IMR-90 (cell line): ENCODE data around the gene RGS10. TPM values are rescaled to one million over a fixed set of nuclear protein-coding genes. Genes with fewer than 3 reads are reported as not detected.

ENCODE experiments used
- ATAC-seq: fragments of 200-7000 bp; cut with Tn5 transposase; 2 replicates; pipeline ENCODE4 v1.9.1; 2020; ENCODE audit warnings: low read depth, mild to moderate bottlenecking, moderate library complexity
- BruUV-seq: library from RNA; stranded (reverse); fragments of 400-500 nt; replicated peaks from 2 replicates; lab custom pipeline; 2021; lab: Mats Ljungman, UMichigan
- CTCF ChIA-PET: fragments of 300-600 bp; formaldehyde crosslinking; extraction: SDS; loops from one replicate; lab custom pipeline; 2021; ENCODE audit warnings: antibody characterized with exemption; lab: Yijun Ruan, JAX
- POLR2A ChIA-PET: fragments of 300-600 bp; sonication (Branson Sonifier 250); formaldehyde crosslinking; loops from one replicate; lab custom pipeline; 2022; ENCODE audit warnings: antibody characterized with exemption; ENCODE audit not compliant: unreplicated experiment; lab: Charles Lee
- DNase-seq: peaks from one replicate; pipeline ENCODE4 v3.0.0; 2013
- H2AFZ ChIP-seq: replicated peaks from 2 replicates; pipeline ENCODE3; 2013; ENCODE audit warnings: low read length, mild to moderate bottlenecking; ENCODE audit not compliant: poor library complexity
- H2AK5ac ChIP-seq: 2 replicates; pipeline ENCODE4 v1.6.1; 2013; ENCODE audit warnings: low read depth, low read length, inconsistent platforms
- H2AK9ac ChIP-seq: replicated peaks from 2 replicates; pipeline ENCODE3; 2013; ENCODE audit warnings: mild to moderate bottlenecking, low read depth, low read length, moderate library complexity; ENCODE audit not compliant: poor library complexity
- H2BK120ac ChIP-seq: 2 replicates; pipeline ENCODE4 v1.6.1; 2013; ENCODE audit warnings: low read depth, low read length, inconsistent platforms
- H2BK15ac ChIP-seq: 3 replicates; pipeline ENCODE4 v1.6.1; 2013; ENCODE audit warnings: low read depth, low read length, inconsistent platforms
- H2BK20ac ChIP-seq: 2 replicates; pipeline ENCODE4 v1.6.1; 2013; ENCODE audit warnings: low read depth, mild to moderate bottlenecking, inconsistent platforms, low read length, moderate library complexity
- H2BK5ac ChIP-seq: 2 replicates; pipeline ENCODE4 v1.6.1; 2013; ENCODE audit warnings: mild to moderate bottlenecking, low read depth, low read length, inconsistent platforms; ENCODE audit not compliant: poor library complexity, severe bottlenecking
- H3K14ac ChIP-seq: replicated peaks from 2 replicates; pipeline ENCODE4 v1.6.1; 2013; ENCODE audit warnings: low read depth, low read length, inconsistent platforms
- H3K18ac ChIP-seq: 2 replicates; pipeline ENCODE4 v1.6.1; 2013; ENCODE audit warnings: low read depth, low read length, control low read depth
- H3K23ac ChIP-seq: 2 replicates; pipeline ENCODE4 v1.6.1; 2013; ENCODE audit warnings: low read depth, low read length, inconsistent platforms
- H3K27ac ChIP-seq: 2 replicates; pipeline ENCODE4 v1.5.1; 2013; ENCODE audit warnings: mild to moderate bottlenecking, control low read depth, low read length; ENCODE audit not compliant: insufficient read depth
- H3K27me3 ChIP-seq: 2 replicates; pipeline ENCODE4 v1.6.1; 2013; ENCODE audit warnings: low read length; ENCODE audit not compliant: control insufficient read depth, insufficient read depth
- H3K36me3 ChIP-seq: 2 replicates; pipeline ENCODE4 v1.6.1; 2013; ENCODE audit warnings: low read length, mixed read lengths; ENCODE audit not compliant: control insufficient read depth, insufficient read depth
- H3K4ac ChIP-seq: 2 replicates; pipeline ENCODE4 v1.6.1; 2013; ENCODE audit warnings: low read depth, low read length, inconsistent platforms
- H3K4me1 ChIP-seq: 2 replicates; pipeline ENCODE4 v1.6.1; 2013; ENCODE audit warnings: low read length, mixed read lengths; ENCODE audit not compliant: control insufficient read depth, insufficient read depth
- H3K4me2 ChIP-seq: 2 replicates; pipeline ENCODE4 v1.6.1; 2013; ENCODE audit warnings: low read depth, mild to moderate bottlenecking, control low read depth, low read length, moderate library complexity
- H3K4me3 ChIP-seq: 2 replicates; pipeline ENCODE4 v1.5.1; 2013; ENCODE audit warnings: low read depth, mild to moderate bottlenecking, control low read depth, low read length, moderate library complexity; ENCODE audit not compliant: insufficient read depth
- H3K56ac ChIP-seq: 2 replicates; pipeline ENCODE4 v1.6.1; 2013; ENCODE audit warnings: low read length, inconsistent platforms; ENCODE audit not compliant: insufficient read depth; ENCODE audit errors: extremely low read depth
- H3K79me1 ChIP-seq, 2 experiments: 2 replicates each; pipeline ENCODE4 v1.6.1; 2013; ENCODE audit warnings: low read length in 2 of 2, inconsistent platforms in 1 of 2, low read depth in 1 of 2
- H3K9ac ChIP-seq: 2 replicates; pipeline ENCODE4 v1.6.1; 2013; ENCODE audit warnings: low read depth, low read length, control low read depth
- H3K9me1 ChIP-seq: 2 replicates; pipeline ENCODE4 v1.6.1; 2013; ENCODE audit warnings: low read length, inconsistent platforms; ENCODE audit not compliant: insufficient read depth
- H3K9me3 ChIP-seq: 2 replicates; pipeline ENCODE4 v1.6.1; 2013; ENCODE audit warnings: low read length; ENCODE audit not compliant: control insufficient read depth, insufficient read depth
- H4K20me1 ChIP-seq: 2 replicates; pipeline ENCODE4 v1.6.1; 2013; ENCODE audit warnings: low read length, inconsistent platforms; ENCODE audit not compliant: insufficient read depth
- H4K5ac ChIP-seq: 2 replicates; pipeline ENCODE4 v1.6.1; 2013; ENCODE audit warnings: mild to moderate bottlenecking, low read depth, low read length, control low read depth
- H4K8ac ChIP-seq, 2 experiments: 2 replicates each; pipeline ENCODE4 v1.6.1; 2013; ENCODE audit warnings: low read depth in 2 of 2, low read length in 2 of 2, control low read depth in 1 of 2, inconsistent platforms in 1 of 2
- H4K91ac ChIP-seq: 2 replicates; pipeline ENCODE4 v1.6.1; 2013; ENCODE audit warnings: low read depth, low read length, inconsistent platforms; ENCODE audit not compliant: insufficient read depth
- BHLHE40 ChIP-seq: fragments of 150-350 bp; IDR thresholded peaks from 2 replicates; pipeline ENCODE4 v1.6.1; 2016; ENCODE audit warnings: mild to moderate bottlenecking, low read depth, low read length
- CEBPB ChIP-seq: IDR thresholded peaks from 2 replicates; pipeline ENCODE4 v1.6.1; 2012; ENCODE audit warnings: low read depth, low read length, improper control_type of control experiment
- MAZ ChIP-seq: IDR thresholded peaks from 2 replicates; pipeline ENCODE4 v1.6.1; 2012; ENCODE audit warnings: low read depth, mild to moderate bottlenecking, low read length, improper control_type of control experiment, moderate library complexity, borderline replicate concordance
- POLR2A ChIP-seq: IDR thresholded peaks from 2 replicates; pipeline ENCODE4 v1.6.1; 2012; ENCODE audit warnings: mild to moderate bottlenecking, low read depth, low read length
- RAD21 ChIP-seq: IDR thresholded peaks from 2 replicates; pipeline ENCODE4 v1.6.1; 2012; ENCODE audit warnings: low read length, improper control_type of control experiment
- WGBS, 2 experiments: methylation state at CpG; one replicate each; pipeline versions ENCODE4 v1.1.5 to v1.1.7; 2013; ENCODE audit warnings: missing lambda C conversion rate in 2 of 2; ENCODE audit not compliant: insufficient read length in 1 of 2; ENCODE audit errors: extremely low coverage in 2 of 2; 5-methylcytosine and 5-hydroxymethylcytosine counted together
- dilution Hi-C: fragments of 300-500 bp; cut with HindIII; formaldehyde crosslinking; loops from one replicate; pipeline ENCODE4 v1.14.3; 2018; ENCODE audit warnings: low sequenced_read_pairs; ENCODE audit not compliant: unreplicated experiment
- in situ Hi-C: fragments of 300-500 bp; cut with MboI; formaldehyde crosslinking; loops from 3 replicates; pipeline ENCODE4 v1.14.3; 2019; ENCODE audit warnings: low sequenced_read_pairs, inconsistent platforms, mixed read lengths
- intact Hi-C: fragments of 100-400 bp; cut with micrococcal nuclease; formaldehyde crosslinking; loops from 2 replicates; pipeline ENCODE4 v1.10.0; 2022
- polyA plus RNA-seq, 3 experiments: library from polyadenylated mRNA; depleted of rRNA; stranded (reverse); fragments of >200 nt; gene quantifications; 2 replicates each; pipeline ENCODE4 v1.2.3, GENCODE V29; 2012; ENCODE audit warnings: low replicate concordance in 1 of 3
- total RNA-seq: library from RNA; depleted of rRNA; stranded (reverse); fragments of >200 nt; gene quantifications from 2 replicates; pipeline ENCODE4 v1.2.3, GENCODE V29; 2012
- TF ChIP-seq, protein P1 (sequence below): conservative IDR thresholded peaks from 2 replicates; pipeline ENCODE4 v1.5.1; 2012; ENCODE audit warnings: mild to moderate bottlenecking, low read depth, low read length, improper control_type of control experiment
- TF ChIP-seq, protein P2 (sequence below): fragments of 150-350 bp; IDR thresholded peaks from 2 replicates; pipeline ENCODE4 v1.6.1; 2016; ENCODE audit warnings: low read depth, mild to moderate bottlenecking, low read length, moderate library complexity, borderline replicate concordance
- TF ChIP-seq, protein P3 (sequence below): fragments of 150-350 bp; IDR thresholded peaks from 2 replicates; pipeline ENCODE4 v1.6.1; 2017; ENCODE audit warnings: mild to moderate bottlenecking, antibody characterized with exemption, low read length, low read depth

RGS10 gene
- total and polyA plus RNA-seq, 2 of the 4 experiments (the other 2 are of a cell fraction), result 35.3 to 89.7 TPM

DNA sequence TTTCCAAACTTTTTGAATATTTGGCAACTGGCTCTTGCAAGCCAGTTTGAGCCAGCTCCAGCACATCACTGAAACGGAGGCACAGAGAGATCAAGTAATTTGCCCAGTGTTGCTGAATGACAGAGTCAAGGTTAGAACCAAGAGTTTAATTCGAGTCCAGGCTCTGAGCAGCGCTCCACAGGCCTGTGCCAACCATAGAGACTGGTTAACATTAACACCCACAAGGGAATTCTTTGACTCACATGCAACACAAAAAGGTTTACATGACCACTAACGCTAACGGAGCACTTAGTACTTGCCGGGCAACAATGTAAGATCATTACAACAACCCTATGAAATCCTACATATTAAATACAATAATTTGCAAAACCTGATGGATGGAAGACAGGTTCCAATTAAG, 1.5 kb downstream of the RGS10 start:
- dilution Hi-C loops (no loop called here), intact Hi-C loops (loop anchor here (5.0 kb wide), 2 partner anchors 94 to 111 kb away; partner anchors contain the start of gene BAG3), in situ Hi-C loops (no loop called here)
- no peak overlapping the region for H2BK5ac ChIP-seq
- no peak for ATAC-seq
- POLR2A ChIA-PET, result no interaction called here
- H3K4me3 ChIP-seq, result peak overlapping the region; percentile 81
- H3K27me3 ChIP-seq, result no peaks in the 10 kb centered on the region
- peaks cover 5% of the 10 kb centered on the region; the same call in 1 of the 2 replicates for H3K36me3 ChIP-seq
- peak overlapping the region; percentile 4; the same call in 1 of the 2 replicates for H3K56ac ChIP-seq
- H3K79me1 ChIP-seq, result peaks cover 19 to 60% of the 10 kb centered on the region in 2 experiments
- peaks cover 49% of the 10 kb centered on the region for H4K20me1 ChIP-seq
- peak overlapping the region; percentile 93 for H3K4me2 ChIP-seq
- no peak overlapping the region for H4K5ac ChIP-seq
- H3K18ac ChIP-seq, result no peak overlapping the region
- H2AFZ ChIP-seq, result no peak overlapping the region
- peak overlapping the region; percentile 30 for H3K4ac ChIP-seq
- WGBS, 2 experiments, result 67% methylated on average over 1 of the region's 6 CpGs; no CpG with 5 or more reads in 1 of the 2 experiments
- H3K9me1 ChIP-seq, result peaks cover 19% of the 10 kb centered on the region
- no peak overlapping the region; the same call in 1 of the 2 replicates for H2BK20ac ChIP-seq
- peak overlapping the region; percentile 78 for H3K9ac ChIP-seq
- peak overlapping the region; percentile 94 for H3K23ac ChIP-seq
- H4K8ac ChIP-seq, result no peak overlapping the region
- no peak overlapping the region for H2BK15ac ChIP-seq
- peak; percentile 40 for DNase-seq
- H3K27ac ChIP-seq, result no peak overlapping the region
- H4K91ac ChIP-seq, result 0 out of 2 replicates have a peak overlapping the region, but pooled peaks have one; percentile 59
- H3K9me3 ChIP-seq, result no peaks in the 10 kb centered on the region
- no TSS peak for BruUV-seq
- no peak for TF ChIP-seq MAZ
- TF ChIP-seq BHLHE40, result no peak
- TF ChIP-seq POLR2A, result no peak
- TF ChIP-seq CEBPB, result no peak
- TF ChIP-seq, protein P1, sequence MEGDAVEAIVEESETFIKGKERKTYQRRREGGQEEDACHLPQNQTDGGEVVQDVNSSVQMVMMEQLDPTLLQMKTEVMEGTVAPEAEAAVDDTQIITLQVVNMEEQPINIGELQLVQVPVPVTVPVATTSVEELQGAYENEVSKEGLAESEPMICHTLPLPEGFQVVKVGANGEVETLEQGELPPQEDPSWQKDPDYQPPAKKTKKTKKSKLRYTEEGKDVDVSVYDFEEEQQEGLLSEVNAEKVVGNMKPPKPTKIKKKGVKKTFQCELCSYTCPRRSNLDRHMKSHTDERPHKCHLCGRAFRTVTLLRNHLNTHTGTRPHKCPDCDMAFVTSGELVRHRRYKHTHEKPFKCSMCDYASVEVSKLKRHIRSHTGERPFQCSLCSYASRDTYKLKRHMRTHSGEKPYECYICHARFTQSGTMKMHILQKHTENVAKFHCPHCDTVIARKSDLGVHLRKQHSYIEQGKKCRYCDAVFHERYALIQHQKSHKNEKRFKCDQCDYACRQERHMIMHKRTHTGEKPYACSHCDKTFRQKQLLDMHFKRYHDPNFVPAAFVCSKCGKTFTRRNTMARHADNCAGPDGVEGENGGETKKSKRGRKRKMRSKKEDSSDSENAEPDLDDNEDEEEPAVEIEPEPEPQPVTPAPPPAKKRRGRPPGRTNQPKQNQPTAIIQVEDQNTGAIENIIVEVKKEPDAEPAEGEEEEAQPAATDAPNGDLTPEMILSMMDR, result no peak
- TF ChIP-seq, protein P2, sequence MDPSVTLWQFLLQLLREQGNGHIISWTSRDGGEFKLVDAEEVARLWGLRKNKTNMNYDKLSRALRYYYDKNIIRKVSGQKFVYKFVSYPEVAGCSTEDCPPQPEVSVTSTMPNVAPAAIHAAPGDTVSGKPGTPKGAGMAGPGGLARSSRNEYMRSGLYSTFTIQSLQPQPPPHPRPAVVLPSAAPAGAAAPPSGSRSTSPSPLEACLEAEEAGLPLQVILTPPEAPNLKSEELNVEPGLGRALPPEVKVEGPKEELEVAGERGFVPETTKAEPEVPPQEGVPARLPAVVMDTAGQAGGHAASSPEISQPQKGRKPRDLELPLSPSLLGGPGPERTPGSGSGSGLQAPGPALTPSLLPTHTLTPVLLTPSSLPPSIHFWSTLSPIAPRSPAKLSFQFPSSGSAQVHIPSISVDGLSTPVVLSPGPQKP, result no peak
- TF ChIP-seq, protein P3, sequence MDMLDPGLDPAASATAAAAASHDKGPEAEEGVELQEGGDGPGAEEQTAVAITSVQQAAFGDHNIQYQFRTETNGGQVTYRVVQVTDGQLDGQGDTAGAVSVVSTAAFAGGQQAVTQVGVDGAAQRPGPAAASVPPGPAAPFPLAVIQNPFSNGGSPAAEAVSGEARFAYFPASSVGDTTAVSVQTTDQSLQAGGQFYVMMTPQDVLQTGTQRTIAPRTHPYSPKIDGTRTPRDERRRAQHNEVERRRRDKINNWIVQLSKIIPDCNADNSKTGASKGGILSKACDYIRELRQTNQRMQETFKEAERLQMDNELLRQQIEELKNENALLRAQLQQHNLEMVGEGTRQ, result no peak
- no peak for TF ChIP-seq RAD21
- no peak overlapping the region for H2AK5ac ChIP-seq
- peak overlapping the region; percentile 1; the same call in 1 of the 2 replicates for H2BK120ac ChIP-seq
- peaks cover 25% of the 10 kb centered on the region for H3K4me1 ChIP-seq
- peak overlapping the region; percentile 21 for H2AK9ac ChIP-seq
- H3K14ac ChIP-seq, result peak overlapping the region; percentile 32
- CTCF ChIA-PET, result no interaction called here
